Trophoblast cell (in vitro differentiated cells and primary cell): ENCODE results near the gene SPATA12.

Experiments used
- DNase-seq, 2 donors: peaks; one replicate each; pipeline ENCODE4 v3.0.0-alpha.2; 2016
- H2AFZ ChIP-seq: 2 replicates; pipeline ENCODE4 v1.6.1; 2013; ENCODE audit warnings: low read length, moderate library complexity, mild to moderate bottlenecking; ENCODE audit not compliant: insufficient read depth, poor library complexity
- H2AK5ac ChIP-seq: 2 replicates; pipeline ENCODE4 v1.6.1; 2013; ENCODE audit warnings: mild to moderate bottlenecking, low read length
- H2BK120ac ChIP-seq: 2 replicates; pipeline ENCODE4 v1.6.1; 2013; ENCODE audit warnings: low read length, mild to moderate bottlenecking, moderate library complexity; ENCODE audit not compliant: insufficient read depth, poor library complexity
- H2BK12ac ChIP-seq: 2 replicates; pipeline ENCODE4 v1.6.1; 2013; ENCODE audit warnings: mild to moderate bottlenecking, low read length, moderate library complexity
- H2BK5ac ChIP-seq: 2 replicates; pipeline ENCODE4 v1.6.1; 2013; ENCODE audit warnings: low read length, low read depth, moderate library complexity, mild to moderate bottlenecking; ENCODE audit not compliant: poor library complexity
- H3K14ac ChIP-seq: 2 replicates; pipeline ENCODE4 v1.6.1; 2013; ENCODE audit warnings: mild to moderate bottlenecking, low read length
- H3K18ac ChIP-seq: 2 replicates; pipeline ENCODE4 v1.6.1; 2013; ENCODE audit warnings: mild to moderate bottlenecking, low read length
- H3K23ac ChIP-seq: 2 replicates; pipeline ENCODE4 v1.6.1; 2013; ENCODE audit warnings: low read length
- H3K27ac ChIP-seq: 2 replicates; pipeline ENCODE4 v1.5.1; 2013; ENCODE audit warnings: low read depth, mild to moderate bottlenecking, inconsistent platforms, low read length, moderate library complexity
- H3K27me3 ChIP-seq: 2 replicates; pipeline ENCODE4 v1.6.1; 2013; ENCODE audit warnings: inconsistent platforms, mild to moderate bottlenecking, low read length, moderate library complexity; ENCODE audit not compliant: insufficient read depth
- H3K36me3 ChIP-seq, 2 experiments: 1 replicate in 1 of 2; 2 replicates in 1 of 2; pipeline ENCODE4 v1.6.1; 2013; ENCODE audit warnings: low read length in 2 of 2, mild to moderate bottlenecking in 2 of 2, moderate library complexity in 1 of 2; ENCODE audit not compliant: insufficient read depth in 2 of 2, control insufficient read depth in 1 of 2
- H3K4ac ChIP-seq: 2 replicates; pipeline ENCODE4 v1.6.1; 2013; ENCODE audit warnings: low read depth, mild to moderate bottlenecking, low read length, moderate library complexity
- H3K4me1 ChIP-seq, 2 experiments: 1 replicate in 1 of 2; 2 replicates in 1 of 2; pipeline ENCODE4 v1.6.1; 2013; ENCODE audit warnings: low read length in 2 of 2, mild to moderate bottlenecking in 2 of 2, moderate library complexity in 1 of 2; ENCODE audit not compliant: insufficient read depth in 2 of 2, control insufficient read depth in 1 of 2
- H3K4me2 ChIP-seq: 2 replicates; pipeline ENCODE4 v1.6.1; 2013; ENCODE audit warnings: inconsistent platforms, mild to moderate bottlenecking, low read length, moderate library complexity
- H3K4me3 ChIP-seq: 2 replicates; pipeline ENCODE4 v1.5.1; 2013; ENCODE audit warnings: mild to moderate bottlenecking, low read depth, low read length, inconsistent platforms
- H3K79me1 ChIP-seq: one replicate; pipeline ENCODE4 v1.6.1; 2013; ENCODE audit warnings: low read length
- H3K79me2 ChIP-seq: 2 replicates; pipeline ENCODE4 v1.6.1; 2013; ENCODE audit warnings: low read length, mild to moderate bottlenecking; ENCODE audit not compliant: control insufficient read depth, insufficient read depth, poor library complexity
- H3K9ac ChIP-seq: 2 replicates; pipeline ENCODE4 v1.6.1; 2013; ENCODE audit warnings: mild to moderate bottlenecking, low read length
- H3K9me3 ChIP-seq: 2 replicates; pipeline ENCODE4 v1.6.1; 2013; ENCODE audit warnings: low read depth, mild to moderate bottlenecking, control low read depth, inconsistent platforms, low read length; ENCODE audit not compliant: insufficient read depth
- H4K12ac ChIP-seq: 2 replicates; pipeline ENCODE4 v1.6.1; 2013; ENCODE audit warnings: low read depth, mild to moderate bottlenecking, low read length, moderate library complexity
- H4K8ac ChIP-seq: 2 replicates; pipeline ENCODE4 v1.6.1; 2013; ENCODE audit warnings: low read depth, mild to moderate bottlenecking, low read length, moderate library complexity
- H4K91ac ChIP-seq: one replicate; pipeline ENCODE4 v1.6.1; 2013; ENCODE audit warnings: low read depth, mild to moderate bottlenecking, low read length, moderate library complexity
- WGBS: extraction: QIAGEN DNeasy Blood & Tissue Kit; methylation state at CpG from one replicate; pipeline ENCODE4 v1.1.7; 2013; ENCODE audit warnings: missing lambda C conversion rate; ENCODE audit not compliant: insufficient read length, insufficient coverage; ENCODE audit errors: extremely low coverage; 5-methylcytosine and 5-hydroxymethylcytosine counted together

SPATA12 gene

GRCh38 chr3:57093971-57094535 is 33.6 kb downstream of the SPATA12 start:
- Histone ChIP-seq H3K4ac (no peak overlapping the region), H3K36me3 (peaks cover 2% of the 10 kb centered on the region in 2 experiments), H3K4me3 (no peak overlapping the region), H4K12ac (no peak overlapping the region), H2BK5ac (no peak overlapping the region), H3K14ac (no peak overlapping the region), H4K8ac (no peak overlapping the region), H4K91ac (no peak overlapping the region), H2BK120ac (no peak overlapping the region), H3K9ac (no peak overlapping the region), H3K9me3 (no peaks in the 10 kb centered on the region), H3K23ac (no peak overlapping the region), H3K18ac (no peak overlapping the region), H3K4me2 (no peak overlapping the region), H3K4me1 (no peaks in the 10 kb centered on the region), H2BK12ac (no peak overlapping the region), H3K79me1 (no peaks in the 10 kb centered on the region), H2AFZ (no peak overlapping the region), H3K27ac (no peak overlapping the region), H2AK5ac (no peak overlapping the region), H3K79me2 (no peaks in the 10 kb centered on the region), H3K27me3 (no peaks in the 10 kb centered on the region)
- DNase-seq, result no peak
- WGBS, result no CpG with 5 or more reads among the region's 6 CpGs

GRCh38 chr3:57094575-57094974 is 34.1 kb downstream of the SPATA12 start:
- Histone ChIP-seq H3K4me3 (no peak overlapping the region), H3K36me3 (peaks cover 2% of the 10 kb centered on the region in 2 experiments), H3K9ac (no peak overlapping the region), H4K12ac (no peak overlapping the region), H2AK5ac (no peak overlapping the region), H2BK120ac (no peak overlapping the region), H2AFZ (no peak overlapping the region), H3K79me1 (no peaks in the 10 kb centered on the region), H3K4me2 (no peak overlapping the region), H3K23ac (no peak overlapping the region), H3K9me3 (no peaks in the 10 kb centered on the region), H3K27ac (no peak overlapping the region), H2BK5ac (no peak overlapping the region), H3K14ac (no peak overlapping the region), H4K91ac (no peak overlapping the region), H2BK12ac (no peak overlapping the region), H3K4ac (no peak overlapping the region), H3K18ac (no peak overlapping the region), H3K27me3 (no peaks in the 10 kb centered on the region), H3K79me2 (no peaks in the 10 kb centered on the region), H4K8ac (no peak overlapping the region), H3K4me1 (no peaks in the 10 kb centered on the region)
- DNase-seq, result no peak
- WGBS, result no CpG with 5 or more reads among the region's 4 CpGs

- Histone ChIP-seq H3K79me1 (no peaks in the 10 kb centered on the region), H3K4ac (no peak overlapping the region), H3K18ac (no peak overlapping the region), H3K4me1 (no peaks in the 10 kb centered on the region), H4K91ac (no peak overlapping the region), H3K27ac (no peak overlapping the region), H3K14ac (no peak overlapping the region), H2AK5ac (no peak overlapping the region), H3K9ac (no peak overlapping the region), H4K12ac (no peak overlapping the region), H3K27me3 (no peaks in the 10 kb centered on the region), H3K23ac (no peak overlapping the region), H3K9me3 (no peaks in the 10 kb centered on the region), H3K79me2 (no peaks in the 10 kb centered on the region), H2AFZ (no peak overlapping the region), H4K8ac (no peak overlapping the region), H2BK5ac (no peak overlapping the region), H2BK12ac (no peak overlapping the region), H3K36me3 (peaks cover 2% of the 10 kb centered on the region in 2 experiments), H3K4me3 (no peak overlapping the region), H2BK120ac (no peak overlapping the region), H3K4me2 (no peak overlapping the region)
- DNase-seq, result no peak
- no CpG with 5 or more reads among the region's 5 CpGs for WGBS
Observed at GRCh38 chr3:57095363-57095762, 34.9 kb downstream of the SPATA12 start.

- Histone ChIP-seq H3K27ac (no peak overlapping the region), H3K9ac (no peak overlapping the region), H4K91ac (no peak overlapping the region), H2AK5ac (no peak overlapping the region), H4K8ac (no peak overlapping the region), H3K4me3 (no peak overlapping the region), H2BK120ac (no peak overlapping the region), H3K9me3 (no peaks in the 10 kb centered on the region), H3K4ac (no peak overlapping the region), H3K79me1 (no peaks in the 10 kb centered on the region), H3K36me3 (peaks cover 2% of the 10 kb centered on the region in 2 experiments), H3K4me1 (no peaks in the 10 kb centered on the region), H3K79me2 (no peaks in the 10 kb centered on the region), H2AFZ (no peak overlapping the region), H3K14ac (no peak overlapping the region), H2BK12ac (no peak overlapping the region), H3K23ac (no peak overlapping the region), H2BK5ac (no peak overlapping the region), H3K4me2 (no peak overlapping the region), H4K12ac (no peak overlapping the region), H3K27me3 (no peaks in the 10 kb centered on the region), H3K18ac (no peak overlapping the region)
- no CpG with 5 or more reads among the region's 23 CpGs for WGBS
- no peak for DNase-seq
Observed at GRCh38 chr3:57097536-57097935, 37.1 kb downstream of the SPATA12 start.
